HG03575 (cell line): ENCODE results near the gene EML6.
A peak's percentile ranks its signal among the peaks of the same experiment; 100 is the strongest.
"Not testable (repeated sequence)": the region's sequence is repeated elsewhere in the genome, so short reads cannot be mapped to it uniquely, and the experiment has no call there.

Experiments
- ATAC-seq: cut with Tn5 transposase; IDR thresholded peaks from one replicate; pipeline ENCODE4 v1.9.1; 2021; ENCODE audit not compliant: unreplicated experiment, insufficient number of reproducible peaks, low FRiP score; ENCODE audit errors: extremely low read depth

EML6 gene

GRCh38 chr2:54967269-54967668, 243.8 kb downstream of the EML6 start:
- ATAC-seq = no peak

GRCh38 chr2:54967759-54968365, 244.4 kb downstream of the EML6 start:
- no peak for ATAC-seq

GRCh38 chr2:54968561-54969218, 245.2 kb downstream of the EML6 start:
- no peak for ATAC-seq

- no peak for ATAC-seq
These were observed 246.0 kb downstream of the EML6 start for GRCh38 chr2:54969295-54969939.

GRCh38 chr2:54969940-54970338, 246.5 kb downstream of the EML6 start:
- no peak for ATAC-seq

- no peak for ATAC-seq
These were observed 251.7 kb downstream of the EML6 start for GRCh38 chr2:54975175-54975574.

- ATAC-seq = no peak
These were observed 252.4 kb downstream of the EML6 start for GRCh38 chr2:54975598-54976492.

- ATAC-seq = peak; percentile 93
These were observed 253.7 kb downstream of the EML6 start for GRCh38 chr2:54977149-54977548.

GRCh38 chr2:54979321-54980044, 256.0 kb downstream of the EML6 start:
- no peak for ATAC-seq

- ATAC-seq = no peak
These were observed 257.9 kb downstream of the EML6 start for GRCh38 chr2:54981385-54981784.

- no peak for ATAC-seq
These were observed 260.1 kb downstream of the EML6 start for GRCh38 chr2:54983345-54984220.

GRCh38 chr2:54984476-54984875, 261.0 kb downstream of the EML6 start:
- ATAC-seq = no peak

GRCh38 chr2:54986264-54986663, 262.8 kb downstream of the EML6 start:
- ATAC-seq = no peak

GRCh38 chr2:54988612-54989011, 265.1 kb downstream of the EML6 start:
- ATAC-seq = no peak

GRCh38 chr2:54990694-54991093, 267.2 kb downstream of the EML6 start:
- not testable (repeated sequence) for ATAC-seq

GRCh38 chr2:54995553-54995952, 272.1 kb downstream of the EML6 start:
- no peak for ATAC-seq

GRCh38 chr2:54997826-54998225, 274.4 kb downstream of the EML6 start:
- ATAC-seq = no peak

GRCh38 chr2:54999182-54999581, 275.7 kb downstream of the EML6 start:
- no peak for ATAC-seq
